KG1 (cell line): Measurements from ENCODE around the gene SOX12.
A peak's percentile ranks its signal among the peaks of the same experiment; 100 is the strongest.
"Not testable (repeated sequence)": the region's sequence is repeated elsewhere in the genome, so short reads cannot be mapped to it uniquely, and the experiment has no call there.

Experiments used
- DNase-seq: peaks from one replicate; lab custom pipeline; 2025; lab: John Stamatoyannopoulos, UW

SOX12 gene

GRCh38 chr20:362271-363254, 37.2 kb downstream of the SOX12 start:
- no peak for DNase-seq

- no peak for DNase-seq
Measured at GRCh38 chr20:363319-364078, 38.1 kb downstream of the SOX12 start.

- DNase-seq = no peak
Measured at GRCh38 chr20:364905-365794, 39.8 kb downstream of the SOX12 start.

- DNase-seq = no peak
Measured at GRCh38 chr20:366041-366718, 40.8 kb downstream of the SOX12 start.

- DNase-seq = no peak
Measured at GRCh38 chr20:366719-367485, 41.5 kb downstream of the SOX12 start.

GRCh38 chr20:367486-367887, 42.1 kb downstream of the SOX12 start:
- DNase-seq = no peak

- DNase-seq = no peak
Measured at GRCh38 chr20:368915-369314, 43.6 kb downstream of the SOX12 start.

- no peak for DNase-seq
Measured at GRCh38 chr20:370151-370600, 44.8 kb downstream of the SOX12 start.

GRCh38 chr20:370977-371754, 45.8 kb downstream of the SOX12 start:
- DNase-seq = no peak

- peak; percentile 44 for DNase-seq
Measured at GRCh38 chr20:371755-372542, 46.6 kb downstream of the SOX12 start.

GRCh38 chr20:372543-373082, 47.3 kb downstream of the SOX12 start:
- not testable (repeated sequence) for DNase-seq

GRCh38 chr20:373171-373890, 48.0 kb downstream of the SOX12 start:
- DNase-seq = no peak

- DNase-seq = no peak
Measured at GRCh38 chr20:375265-375889, 50.0 kb downstream of the SOX12 start.

- DNase-seq = no peak
Measured at GRCh38 chr20:376089-376488, 50.7 kb downstream of the SOX12 start.

- no peak for DNase-seq
Measured at GRCh38 chr20:376750-377149, 51.4 kb downstream of the SOX12 start.

GRCh38 chr20:377578-377977, 52.2 kb downstream of the SOX12 start:
- DNase-seq = not testable (repeated sequence)

GRCh38 chr20:378961-379336, 53.6 kb downstream of the SOX12 start:
- DNase-seq = no peak
